Duodenal mucosa (tissue), 2 donors: ENCODE results near the gene CRYGC.
"Not testable (repeated sequence)": the region's sequence is repeated elsewhere in the genome, so short reads cannot be mapped to it uniquely, and the experiment has no call there.

Experiments
- H3K27ac ChIP-seq: one replicate; pipeline ENCODE4 v1.7.0; 2013; ENCODE audit warnings: low read depth, low read length
- H3K27me3 ChIP-seq, 2 donors: one replicate each; pipeline ENCODE4 v1.7.0; 2013; ENCODE audit warnings: low read length in 2 of 2, control low read depth in 1 of 2; ENCODE audit not compliant: insufficient read depth in 2 of 2, control insufficient read depth in 1 of 2
- H3K36me3 ChIP-seq, 2 donors: one replicate each; pipeline ENCODE4 v1.7.0; 2013; ENCODE audit warnings: low read length in 2 of 2, control low read depth in 1 of 2; ENCODE audit not compliant: insufficient read depth in 2 of 2, control insufficient read depth in 1 of 2
- H3K4me1 ChIP-seq, 2 donors: one replicate each; pipeline ENCODE4 v1.7.0; 2013; ENCODE audit warnings: low read length in 2 of 2, control low read depth in 1 of 2; ENCODE audit not compliant: insufficient read depth in 2 of 2, control insufficient read depth in 1 of 2
- H3K4me3 ChIP-seq, 2 donors: one replicate each; pipeline ENCODE4 v1.7.0; 2013; ENCODE audit warnings: low read length in 2 of 2, low read depth in 1 of 2
- H3K9ac ChIP-seq, 2 donors: one replicate each; pipeline ENCODE4 v1.7.0; 2013; ENCODE audit warnings: low read length in 2 of 2, low read depth in 1 of 2
- H3K9me3 ChIP-seq, 2 donors: one replicate each; pipeline ENCODE4 v1.7.0; 2013; ENCODE audit warnings: low read length in 2 of 2, control low read depth in 1 of 2; ENCODE audit not compliant: control insufficient read depth in 1 of 2

The CRYGC gene

GRCh38 chr2:208118918-208119317 lies 10.7 kb downstream of the CRYGC start:
- Histone ChIP-seq H3K36me3 (no peaks in the 10 kb centered on the region), H3K27ac (no peak overlapping the region), H3K4me3 (no peak overlapping the region), H3K27me3 (no peaks in the 10 kb centered on the region), H3K9ac (no peak overlapping the region), H3K4me1 (peaks cover 3 to 5% of the 10 kb centered on the region in 2 donors), H3K9me3 (no peaks in the 10 kb centered on the region)

- not testable (repeated sequence) for H3K36me3 ChIP-seq, H3K27ac ChIP-seq, H3K27me3 ChIP-seq, H3K9me3 ChIP-seq, H3K4me1 ChIP-seq, H3K9ac ChIP-seq, H3K4me3 ChIP-seq
These were observed 12.2 kb downstream of the CRYGC start for GRCh38 chr2:208117390-208117789.

- H3K9me3 ChIP-seq: no peaks in the 10 kb centered on the region
- no peaks in the 10 kb centered on the region for H3K27me3 ChIP-seq
- no peak overlapping the region for H3K27ac ChIP-seq
- peaks cover 3 to 5% of the 10 kb centered on the region in 2 donors for H3K4me1 ChIP-seq
- H3K4me3 ChIP-seq: no peak overlapping the region
- no peaks in the 10 kb centered on the region for H3K36me3 ChIP-seq
- H3K9ac ChIP-seq: no peak overlapping the region
These were observed 16.7 kb downstream of the CRYGC start for GRCh38 chr2:208112969-208113368.

- not testable (repeated sequence) for H3K27me3 ChIP-seq, H3K9me3 ChIP-seq, H3K4me3 ChIP-seq, H3K27ac ChIP-seq, H3K36me3 ChIP-seq, H3K4me1 ChIP-seq, H3K9ac ChIP-seq
These were observed 17.3 kb downstream of the CRYGC start for GRCh38 chr2:208112273-208112745.

- Histone ChIP-seq H3K4me1 (no peaks in the 10 kb centered on the region), H3K4me3 (no peak overlapping the region), H3K36me3 (no peaks in the 10 kb centered on the region), H3K27ac (no peak overlapping the region), H3K9me3 (no peaks in the 10 kb centered on the region), H3K27me3 (no peaks in the 10 kb centered on the region), H3K9ac (no peak overlapping the region)
These were observed 26.0 kb downstream of the CRYGC start for GRCh38 chr2:208103616-208104015.

- H3K9me3 ChIP-seq: no peaks in the 10 kb centered on the region
- no peak overlapping the region for H3K27ac ChIP-seq
- H3K4me1 ChIP-seq: no peaks in the 10 kb centered on the region
- no peaks in the 10 kb centered on the region for H3K36me3 ChIP-seq
- H3K4me3 ChIP-seq: no peak overlapping the region
- no peak overlapping the region for H3K9ac ChIP-seq
- H3K27me3 ChIP-seq: no peaks in the 10 kb centered on the region
These were observed 27.7 kb downstream of the CRYGC start for GRCh38 chr2:208101716-208102631.

- Histone ChIP-seq H3K4me3 (no peak overlapping the region), H3K9ac (no peak overlapping the region), H3K27ac (no peak overlapping the region), H3K9me3 (no peaks in the 10 kb centered on the region), H3K4me1 (no peaks in the 10 kb centered on the region), H3K27me3 (no peaks in the 10 kb centered on the region), H3K36me3 (no peaks in the 10 kb centered on the region)
These were observed 29.8 kb downstream of the CRYGC start for GRCh38 chr2:208099682-208100470.

- H3K36me3 ChIP-seq, H3K4me3 ChIP-seq, H3K27ac ChIP-seq, H3K27me3 ChIP-seq, H3K9me3 ChIP-seq, H3K4me1 ChIP-seq, H3K9ac ChIP-seq: not testable (repeated sequence)
These were observed 30.9 kb downstream of the CRYGC start for GRCh38 chr2:208098701-208099100.

- Histone ChIP-seq H3K27ac (no peak overlapping the region), H3K4me1 (no peaks in the 10 kb centered on the region), H3K9me3 (no peaks in the 10 kb centered on the region), H3K27me3 (no peaks in the 10 kb centered on the region), H3K4me3 (no peak overlapping the region), H3K9ac (no peak overlapping the region), H3K36me3 (no peaks in the 10 kb centered on the region)
These were observed 31.4 kb downstream of the CRYGC start for GRCh38 chr2:208098267-208098666.

GRCh38 chr2:208097801-208098200 lies 31.8 kb downstream of the CRYGC start:
- H3K36me3 ChIP-seq: no peaks in the 10 kb centered on the region
- no peak overlapping the region for H3K4me3 ChIP-seq
- no peaks in the 10 kb centered on the region for H3K27me3 ChIP-seq
- no peak overlapping the region for H3K9ac ChIP-seq
- no peaks in the 10 kb centered on the region for H3K9me3 ChIP-seq
- no peaks in the 10 kb centered on the region for H3K4me1 ChIP-seq
- no peak overlapping the region for H3K27ac ChIP-seq
